T-helper 2 cell treated with Interferon-gamma antibody and Interleukin-4, amounts not matched to agents 5 μg/mL and 100 μg/mL, for 36 hours (primary cell): ENCODE data around the gene CALR3.
"Not testable (repeated sequence)": the region's sequence is repeated elsewhere in the genome, so short reads cannot be mapped to it uniquely, and the experiment has no call there.

Source experiments
- DNase-seq: peaks from one replicate; pipeline ENCODE4 v3.0.0; 2021; ENCODE audit warnings: low spot score
- H3K27ac Mint-ChIP-seq: one replicate; pipeline ENCODE4 v1.8.0; 2021; ENCODE audit warnings: mild to moderate bottlenecking, mixed read lengths
- H3K27me3 Mint-ChIP-seq: one replicate; pipeline ENCODE4 v1.8.0; 2021; ENCODE audit warnings: low read depth, mixed read lengths
- H3K36me3 Mint-ChIP-seq: one replicate; pipeline ENCODE4 v1.8.0; 2021; ENCODE audit warnings: low read depth, mixed read lengths
- H3K4me1 Mint-ChIP-seq: one replicate; pipeline ENCODE4 v1.8.0; 2021; ENCODE audit warnings: low read depth, mixed read lengths
- H3K4me3 Mint-ChIP-seq: one replicate; pipeline ENCODE4 v1.8.0; 2022; ENCODE audit warnings: mild to moderate bottlenecking, moderate library complexity, mixed read lengths
- H3K9me3 Mint-ChIP-seq: one replicate; pipeline ENCODE4 v1.8.0; 2021; ENCODE audit warnings: mixed read lengths

Gene CALR3

DNA sequence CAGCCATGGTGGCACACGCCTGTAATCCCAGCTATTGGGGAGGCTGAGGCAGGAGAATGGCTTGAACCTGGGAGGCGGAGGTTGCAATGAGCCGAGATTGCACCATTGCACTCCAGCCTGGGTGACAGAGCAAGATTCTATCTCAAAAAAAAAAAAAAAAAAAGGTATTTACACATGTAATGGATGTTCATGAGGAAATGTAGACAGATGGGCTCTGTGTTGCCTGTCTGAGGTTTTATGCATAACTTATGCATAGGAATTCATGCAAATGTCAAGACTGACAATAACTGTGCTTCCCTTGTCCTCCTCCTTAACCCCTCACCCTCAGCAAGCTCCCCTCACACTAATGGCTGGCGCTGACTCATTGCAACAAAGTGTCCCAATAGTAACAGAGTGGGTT lies 9.5 kb downstream of the CALR3 start:
- not testable (repeated sequence) for H3K4me1 Mint-ChIP-seq, H3K27ac Mint-ChIP-seq, DNase-seq, H3K9me3 Mint-ChIP-seq, H3K27me3 Mint-ChIP-seq, H3K36me3 Mint-ChIP-seq, H3K4me3 Mint-ChIP-seq

DNA sequence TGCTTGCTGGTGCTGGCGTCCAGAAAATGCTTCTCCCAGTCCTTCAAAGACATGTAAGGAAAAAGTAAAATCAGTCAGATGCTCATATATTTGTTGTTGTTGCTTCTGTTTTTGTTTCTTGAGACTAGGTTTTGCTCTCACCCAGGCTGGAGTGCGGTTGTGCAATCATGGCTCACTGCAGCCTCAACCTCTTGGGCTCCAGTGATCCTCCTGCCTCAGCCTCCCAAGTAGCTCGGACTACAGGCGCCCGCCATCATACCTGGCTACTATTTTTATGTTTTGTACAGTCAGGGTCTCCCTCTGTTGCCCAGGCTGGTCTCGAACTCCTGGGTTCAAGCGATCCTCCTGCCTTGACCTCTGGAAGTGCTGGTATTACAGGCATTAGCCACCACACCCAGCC lies 13.2 kb downstream of the CALR3 start:
- no peaks in the 10 kb centered on the region for H3K4me1 Mint-ChIP-seq
- H3K9me3 Mint-ChIP-seq = no peaks in the 10 kb centered on the region
- no peaks in the 10 kb centered on the region for H3K27me3 Mint-ChIP-seq
- H3K27ac Mint-ChIP-seq = no peak overlapping the region
- H3K36me3 Mint-ChIP-seq = no peaks in the 10 kb centered on the region
- H3K4me3 Mint-ChIP-seq = no peak overlapping the region
- DNase-seq = no peak

DNA sequence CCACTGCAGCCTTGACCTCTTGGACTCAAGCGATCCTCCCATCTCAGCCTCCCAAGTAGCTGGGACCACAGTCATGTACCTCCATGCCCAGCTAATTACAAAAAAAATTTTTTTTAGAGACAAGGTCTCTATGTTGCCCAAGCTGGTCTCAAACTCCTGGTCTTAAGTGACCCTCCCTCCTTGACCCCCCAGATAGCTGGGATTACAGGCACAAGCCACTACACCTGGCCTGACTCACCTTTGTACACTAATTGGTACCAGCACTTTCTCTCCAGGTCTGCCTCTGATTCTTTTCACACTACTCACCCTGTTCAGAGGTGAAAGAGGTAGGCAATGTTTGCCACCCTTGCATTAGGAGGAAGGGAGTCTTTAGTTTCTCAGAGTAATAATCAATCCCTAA lies 18.7 kb downstream of the CALR3 start:
- H3K9me3 Mint-ChIP-seq = peaks cover 5% of the 10 kb centered on the region
- DNase-seq = no peak
- no peaks in the 10 kb centered on the region for H3K36me3 Mint-ChIP-seq
- H3K27me3 Mint-ChIP-seq = peaks cover 5% of the 10 kb centered on the region
- no peak overlapping the region for H3K4me3 Mint-ChIP-seq
- H3K27ac Mint-ChIP-seq = no peak overlapping the region
- H3K4me1 Mint-ChIP-seq = no peaks in the 10 kb centered on the region

DNA sequence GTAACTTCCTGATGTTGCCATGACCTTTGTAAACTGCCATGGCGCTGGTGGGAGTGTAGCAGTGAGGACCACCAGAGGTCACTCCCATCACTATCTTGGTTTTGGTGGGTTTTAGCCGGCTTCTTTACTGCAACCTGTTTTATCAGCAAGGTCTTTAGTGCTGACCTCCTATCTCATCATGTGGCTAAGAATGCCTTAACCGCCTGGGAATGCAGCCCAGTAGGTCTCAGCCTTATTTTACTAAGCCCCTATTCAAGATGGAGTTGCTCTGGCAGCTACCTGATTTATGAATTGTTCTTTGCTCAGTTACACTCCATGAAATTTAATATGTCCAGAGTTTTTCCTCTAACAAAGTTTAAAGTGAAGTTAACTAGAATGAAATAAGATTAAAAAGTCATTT lies 19.6 kb downstream of the CALR3 start:
- Mint-ChIP-seq H3K27me3 (peaks cover 5% of the 10 kb centered on the region), H3K4me3 (no peak overlapping the region), H3K36me3 (no peaks in the 10 kb centered on the region), H3K27ac (no peak overlapping the region), H3K4me1 (no peaks in the 10 kb centered on the region), H3K9me3 (peaks cover 5% of the 10 kb centered on the region)
- no peak for DNase-seq

DNA sequence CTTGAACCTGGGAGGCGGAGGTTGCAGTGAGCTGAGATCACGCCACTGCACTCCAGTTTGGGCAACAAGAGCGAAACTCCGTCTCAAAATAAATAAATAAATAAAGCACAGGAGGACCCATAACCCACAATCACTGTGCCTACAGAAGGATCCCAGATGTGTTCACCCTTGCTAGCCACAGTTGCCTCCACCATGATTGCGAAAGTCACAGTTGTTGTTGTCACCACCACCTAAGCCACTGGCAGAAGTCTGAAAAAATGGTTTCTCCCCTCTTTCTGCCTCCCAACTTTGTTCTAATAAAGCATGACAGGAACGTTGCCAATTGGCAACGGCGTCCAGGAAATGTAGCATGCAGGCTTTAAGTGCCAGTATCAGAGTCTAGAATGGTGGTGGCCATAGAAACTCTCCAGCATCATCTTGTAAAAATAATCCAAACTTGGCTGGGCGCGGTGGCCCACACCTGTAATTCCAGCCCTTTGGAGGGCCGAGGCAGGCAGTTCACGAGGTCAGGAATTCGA lies 22.0 kb downstream of the CALR3 start:
- H3K27ac Mint-ChIP-seq = no peak overlapping the region

DNA sequence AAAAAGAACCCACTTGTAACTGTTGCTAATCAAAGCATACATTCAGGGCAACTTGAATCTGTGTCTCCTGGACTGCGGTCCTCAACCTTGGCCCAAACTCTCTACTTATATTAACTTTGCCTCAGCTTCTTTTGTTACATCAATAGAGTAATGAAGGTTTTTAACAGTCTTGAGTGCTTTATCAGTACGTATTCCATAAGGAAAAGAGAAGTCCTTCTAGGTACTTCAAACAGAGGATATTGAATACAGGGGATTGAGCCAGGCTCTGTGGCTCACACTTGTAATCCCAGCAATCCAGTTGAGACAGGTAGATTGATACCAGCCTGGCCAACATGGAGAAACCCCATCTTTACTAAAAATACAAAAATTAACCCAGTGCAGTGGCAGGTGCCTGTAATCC lies 23.0 kb downstream of the CALR3 start:
- Mint-ChIP-seq H3K9me3 (peaks cover 5% of the 10 kb centered on the region), H3K4me3 (no peak overlapping the region), H3K27me3 (peaks cover 5% of the 10 kb centered on the region), H3K4me1 (peaks cover 23% of the 10 kb centered on the region), H3K36me3 (peaks cover 7% of the 10 kb centered on the region), H3K27ac (no peak overlapping the region)
- DNase-seq = no peak

More for the DNA sequence above, 22.0 kb downstream of the CALR3 start:
- Mint-ChIP-seq H3K9me3 (peaks cover 5% of the 10 kb centered on the region), H3K27me3 (peaks cover 5% of the 10 kb centered on the region), H3K4me3 (no peak overlapping the region), H3K4me1 (peaks cover 21% of the 10 kb centered on the region), H3K36me3 (peaks cover 7% of the 10 kb centered on the region)
- DNase-seq = no peak

DNA sequence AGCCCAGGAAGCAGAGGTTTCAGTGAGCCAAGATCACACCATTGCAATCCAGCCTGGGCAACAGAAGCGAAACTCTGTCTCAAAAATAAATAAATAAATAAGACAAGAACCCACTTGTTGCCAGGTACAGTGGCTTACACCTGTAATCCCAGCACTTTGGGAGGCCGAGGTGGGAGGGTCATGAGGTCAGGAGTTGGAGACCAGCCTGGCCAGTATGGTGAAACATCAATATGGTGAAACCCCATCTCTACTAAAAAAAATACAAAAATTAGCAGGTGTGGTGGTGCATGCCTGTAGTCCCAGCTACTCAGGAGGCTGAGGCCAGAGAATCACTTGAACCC lies 23.4 kb downstream of the CALR3 start:
- H3K36me3 Mint-ChIP-seq, H3K27ac Mint-ChIP-seq: not testable (repeated sequence)

DNA sequence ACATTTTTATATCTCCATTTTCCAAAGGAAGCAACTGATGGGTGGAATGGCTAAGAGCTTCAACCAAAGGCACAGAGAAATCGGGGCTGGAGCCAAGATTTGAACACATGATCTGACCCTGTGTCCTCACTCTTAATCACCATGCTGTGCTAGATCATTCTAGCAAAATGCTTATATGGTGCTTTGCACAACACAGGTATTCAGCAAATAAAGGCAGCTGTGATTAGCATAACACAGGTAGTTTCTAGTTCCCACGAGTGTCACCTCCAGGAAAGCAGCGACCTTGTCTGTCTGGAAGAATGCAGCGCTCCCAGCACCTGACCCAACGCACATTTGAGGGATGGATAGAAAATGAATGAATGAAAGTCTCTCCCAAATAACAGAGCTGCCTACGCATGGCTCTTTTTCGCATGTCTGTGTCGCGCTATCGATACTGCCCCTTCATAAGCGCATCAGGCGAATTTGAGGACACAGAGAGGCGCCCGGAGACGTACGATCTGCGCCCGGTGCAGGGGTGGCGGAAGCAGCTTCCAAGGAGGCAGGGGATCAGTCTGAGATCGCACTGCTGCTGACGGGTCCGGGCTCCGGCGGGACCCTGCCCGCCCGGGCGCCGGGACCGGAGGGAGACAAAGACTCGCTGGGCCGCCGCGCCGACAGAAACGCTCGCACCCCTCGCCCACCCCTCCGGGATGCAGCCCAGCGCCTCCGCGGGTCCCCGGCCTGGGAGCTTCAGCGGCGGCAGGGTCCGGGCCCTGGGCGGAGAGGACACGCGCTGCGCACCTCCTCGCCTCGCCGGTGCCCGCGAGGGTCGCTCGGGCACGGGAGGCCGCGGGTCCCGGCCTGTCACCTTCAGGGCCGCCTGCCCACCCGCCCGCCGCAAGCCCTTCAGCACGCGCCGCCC lies 24.8 kb downstream of the CALR3 start:
- H3K27ac Mint-ChIP-seq = peak overlapping the region; percentile 62
- peaks cover 10% of the 10 kb centered on the region for H3K36me3 Mint-ChIP-seq
- DNase-seq = peak; percentile 19
- peaks cover 2% of the 10 kb centered on the region for H3K27me3 Mint-ChIP-seq
- H3K9me3 Mint-ChIP-seq = peaks cover 5% of the 10 kb centered on the region
- H3K4me1 Mint-ChIP-seq = peaks cover 26% of the 10 kb centered on the region
- peak overlapping the region; percentile 87 for H3K4me3 Mint-ChIP-seq

More for the DNA sequence above, 23.4 kb downstream of the CALR3 start:
- peak overlapping the region; percentile 73 for H3K4me3 Mint-ChIP-seq
- not testable (repeated sequence) for H3K9me3 Mint-ChIP-seq, DNase-seq, H3K27me3 Mint-ChIP-seq
- H3K4me1 Mint-ChIP-seq = peaks cover 23% of the 10 kb centered on the region

DNA sequence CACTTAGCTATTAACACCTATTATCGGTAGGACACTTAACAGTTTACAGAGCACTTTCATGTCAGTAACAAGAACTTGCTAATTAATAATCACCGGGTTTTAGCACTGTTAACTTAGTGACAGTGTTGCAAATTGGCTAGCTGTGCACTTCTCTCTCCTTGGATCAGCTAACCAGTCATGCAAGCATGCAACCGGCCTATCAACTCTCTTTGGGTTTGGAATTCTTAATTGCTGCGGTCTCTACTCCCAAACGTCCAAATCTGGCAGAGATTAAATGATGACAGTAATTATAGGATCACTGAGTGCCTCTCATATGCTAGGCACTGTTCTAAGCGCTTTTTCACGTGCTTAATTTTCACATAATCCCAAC lies 25.4 kb downstream of the CALR3 start:
- Mint-ChIP-seq H3K27me3 (peaks cover 2% of the 10 kb centered on the region), H3K36me3 (peaks cover 10% of the 10 kb centered on the region), H3K9me3 (peaks cover 5% of the 10 kb centered on the region), H3K27ac (no peak overlapping the region), H3K4me1 (peaks cover 26% of the 10 kb centered on the region), H3K4me3 (peak overlapping the region; percentile 87)
- DNase-seq = no peak

DNA sequence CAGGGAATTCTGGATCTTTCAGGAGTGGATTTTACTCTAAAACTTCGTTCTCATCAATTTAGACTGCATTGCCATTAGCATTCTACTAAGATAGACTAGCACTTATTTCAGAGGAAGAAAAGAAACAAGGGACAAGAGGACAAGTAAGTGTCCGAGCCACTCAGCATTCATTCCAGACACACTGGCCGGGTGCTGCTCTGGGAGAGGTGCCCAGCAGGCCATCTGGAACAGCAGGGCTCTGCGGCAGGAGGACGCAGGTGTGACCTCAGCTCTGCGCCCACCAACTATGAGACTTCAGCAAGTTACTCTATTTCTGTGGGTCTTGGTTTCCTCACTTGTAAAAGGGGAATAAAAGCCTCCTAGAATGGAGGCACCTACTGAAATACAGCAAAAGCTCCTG lies 28.4 kb downstream of the CALR3 start:
- no peaks in the 10 kb centered on the region for H3K9me3 Mint-ChIP-seq
- no peak for DNase-seq
- H3K4me3 Mint-ChIP-seq = no peak overlapping the region
- H3K4me1 Mint-ChIP-seq = peaks cover 28% of the 10 kb centered on the region
- peaks cover 10% of the 10 kb centered on the region for H3K36me3 Mint-ChIP-seq
- H3K27me3 Mint-ChIP-seq = no peaks in the 10 kb centered on the region
- H3K27ac Mint-ChIP-seq = no peak overlapping the region

DNA sequence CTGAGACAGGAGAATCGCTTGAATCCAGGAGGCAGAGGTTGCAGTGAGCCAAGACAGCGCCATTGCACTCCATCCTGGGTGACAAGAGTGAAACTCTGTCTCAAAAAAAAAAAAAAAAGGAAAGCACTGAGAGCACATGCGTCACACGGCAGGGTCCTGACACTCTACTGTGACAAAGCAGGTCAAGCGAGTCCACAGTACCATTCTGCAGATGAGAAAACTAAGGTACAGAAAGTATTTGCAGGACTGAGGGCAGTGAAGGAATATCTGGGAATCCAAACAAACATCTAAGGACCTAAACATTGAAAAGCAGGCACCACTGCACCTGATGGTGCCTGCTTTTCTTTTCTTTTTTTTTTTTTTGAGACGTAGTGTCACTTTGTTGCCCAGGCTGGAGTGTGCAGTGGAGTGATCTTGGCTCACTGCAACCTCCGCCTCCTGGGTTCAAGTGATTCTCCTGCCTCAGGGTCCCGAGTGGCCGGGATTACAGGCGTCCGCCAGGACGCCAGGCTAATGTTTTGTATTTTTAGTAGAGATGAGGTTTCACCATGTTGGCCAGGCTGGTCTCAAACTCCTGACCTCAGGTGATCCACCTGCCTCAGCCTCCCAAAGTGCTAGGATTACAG lies 29.1 kb downstream of the CALR3 start:
- H3K4me3 Mint-ChIP-seq, H3K27ac Mint-ChIP-seq, DNase-seq, H3K36me3 Mint-ChIP-seq, H3K27me3 Mint-ChIP-seq, H3K9me3 Mint-ChIP-seq: not testable (repeated sequence)
- H3K4me1 Mint-ChIP-seq = peaks cover 28% of the 10 kb centered on the region

DNA sequence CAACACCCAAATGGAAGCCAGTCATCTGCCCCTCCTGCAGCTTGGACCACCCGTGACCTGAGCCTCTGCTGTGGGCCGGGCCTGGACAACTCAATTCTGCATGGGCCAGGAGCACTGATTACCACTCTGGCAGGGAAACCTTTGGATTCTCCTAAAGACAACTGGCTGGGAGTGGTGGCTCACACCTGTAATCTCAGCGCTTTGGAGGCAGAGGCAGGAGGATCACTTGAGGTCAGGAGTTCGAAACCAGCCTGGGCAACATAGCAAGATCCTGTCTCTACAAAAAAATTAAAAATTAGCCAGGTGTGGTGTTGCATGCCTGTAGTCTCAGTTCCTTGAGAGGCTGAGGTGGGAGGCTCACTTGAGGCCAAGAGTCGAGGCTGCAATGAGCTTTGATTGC lies 30.7 kb downstream of the CALR3 start:
- Mint-ChIP-seq H3K27me3 (no peaks in the 10 kb centered on the region), H3K27ac (no peak overlapping the region), H3K4me1 (peaks cover 18% of the 10 kb centered on the region), H3K36me3 (peaks cover 10% of the 10 kb centered on the region), H3K4me3 (no peak overlapping the region), H3K9me3 (no peaks in the 10 kb centered on the region)
- no peak for DNase-seq

DNA sequence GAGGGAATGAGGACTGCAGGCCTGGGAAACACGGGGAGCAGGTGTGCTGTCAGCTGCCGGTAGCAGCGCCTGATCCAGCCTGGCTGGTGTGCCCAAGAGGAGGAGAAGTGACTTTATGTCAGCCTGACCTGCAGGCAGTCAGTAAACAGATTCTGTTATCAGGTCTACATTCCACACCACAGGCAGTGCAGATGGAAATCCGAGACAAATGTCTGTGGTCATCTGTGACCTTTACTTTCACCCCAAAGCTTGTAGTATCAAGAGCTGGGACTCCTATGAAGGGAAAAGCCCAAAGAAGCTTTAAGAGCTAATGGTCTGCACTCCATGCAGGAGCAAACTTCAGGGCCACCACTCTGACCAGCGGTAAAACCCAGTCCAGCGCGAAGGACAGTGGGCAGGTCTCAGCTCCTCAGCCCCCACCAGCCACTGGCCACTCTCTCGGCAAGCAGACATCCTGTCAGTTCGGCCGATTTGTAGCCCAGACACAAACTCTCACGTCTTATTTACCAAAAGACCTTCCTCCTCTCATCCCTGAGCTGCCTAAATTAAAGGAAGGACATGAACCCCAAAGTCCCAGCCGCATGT lies 31.9 kb downstream of the CALR3 start:
- Mint-ChIP-seq H3K9me3 (no peaks in the 10 kb centered on the region), H3K27ac (no peak overlapping the region), H3K27me3 (no peaks in the 10 kb centered on the region), H3K4me1 (peaks cover 11% of the 10 kb centered on the region), H3K4me3 (no peak overlapping the region), H3K36me3 (peaks cover 2% of the 10 kb centered on the region)
- DNase-seq = no peak

DNA sequence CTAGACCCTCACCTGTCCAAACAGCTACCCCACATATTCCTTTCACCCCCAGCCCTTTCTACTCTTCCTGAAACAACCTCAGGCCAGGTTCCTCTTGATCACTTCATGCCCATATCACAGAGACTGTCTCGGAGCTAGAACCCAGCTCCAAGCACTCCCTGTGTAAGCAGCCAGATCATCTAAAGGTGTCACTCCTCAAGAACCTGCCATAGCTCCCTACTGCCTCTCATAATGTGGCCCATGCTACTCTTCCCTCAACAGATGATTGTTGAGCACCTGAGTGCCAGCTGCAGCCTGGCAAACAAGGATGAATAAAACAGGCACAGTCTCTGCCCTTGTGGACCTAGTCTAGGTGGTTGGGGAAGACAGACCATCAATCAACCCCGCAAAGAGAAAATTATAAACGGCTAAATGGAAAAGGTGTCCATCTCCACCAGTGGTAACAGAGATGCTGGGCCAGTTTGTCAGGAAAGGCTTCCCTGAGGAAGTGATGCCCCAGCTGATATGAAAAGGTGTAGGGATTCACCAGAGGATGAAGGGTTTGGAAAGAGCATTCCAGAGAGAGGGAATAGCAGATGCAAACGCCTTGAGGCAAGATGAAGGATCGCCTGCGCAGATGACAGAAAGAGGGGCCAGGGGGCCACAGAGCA lies 32.5 kb downstream of the CALR3 start:
- peak overlapping the region; percentile 17 for H3K27ac Mint-ChIP-seq
- H3K36me3 Mint-ChIP-seq = peaks cover 2% of the 10 kb centered on the region
- H3K4me1 Mint-ChIP-seq = peaks cover 10% of the 10 kb centered on the region
- H3K9me3 Mint-ChIP-seq = no peaks in the 10 kb centered on the region
- no peak overlapping the region for H3K4me3 Mint-ChIP-seq
- no peak for DNase-seq
- H3K27me3 Mint-ChIP-seq = no peaks in the 10 kb centered on the region
